NK-92 (cell line): Measurements from ENCODE around the gene KRTAP4-4.
"Not testable (repeated sequence)": the region's sequence is repeated elsewhere in the genome, so short reads cannot be mapped to it uniquely, and the experiment has no call there.

Experiments used
- DNase-seq: peaks from one replicate; lab custom pipeline; 2025; ENCODE audit not compliant: unreplicated experiment; lab: John Stamatoyannopoulos, UW

KRTAP4-4 gene

DNA sequence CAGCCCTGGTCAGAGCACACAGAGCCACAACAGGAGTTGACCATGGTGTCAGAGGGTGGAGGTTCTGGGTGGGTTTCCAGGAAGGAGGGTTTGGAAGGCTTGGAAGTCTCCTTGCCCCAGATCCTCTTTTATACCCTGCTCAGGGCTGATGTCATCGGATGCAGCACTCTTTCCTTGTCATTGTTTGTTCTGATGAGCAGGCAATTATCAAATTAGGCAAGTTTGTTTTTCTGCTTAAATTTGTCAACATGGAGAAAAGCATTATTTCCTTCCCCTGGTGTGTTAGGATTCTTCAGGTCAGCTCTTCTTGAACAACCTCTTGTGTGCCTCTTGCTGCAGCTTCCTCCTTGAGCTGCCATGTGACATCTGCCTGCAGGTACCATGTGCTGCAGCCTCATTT is at the start of gene KRTAP4-4:
Gene KRTAP4-4, minus strand, starts transcription at position 101 of the 400 bp plus-strand sequence. Its CDS starts 57 bp downstream, at position 44.
- no peak for DNase-seq

- DNase-seq, result no peak
Observed at GRCh38 chr17:41199421-41200078, 39.0 kb upstream of the KRTAP4-4 start.

DNA sequence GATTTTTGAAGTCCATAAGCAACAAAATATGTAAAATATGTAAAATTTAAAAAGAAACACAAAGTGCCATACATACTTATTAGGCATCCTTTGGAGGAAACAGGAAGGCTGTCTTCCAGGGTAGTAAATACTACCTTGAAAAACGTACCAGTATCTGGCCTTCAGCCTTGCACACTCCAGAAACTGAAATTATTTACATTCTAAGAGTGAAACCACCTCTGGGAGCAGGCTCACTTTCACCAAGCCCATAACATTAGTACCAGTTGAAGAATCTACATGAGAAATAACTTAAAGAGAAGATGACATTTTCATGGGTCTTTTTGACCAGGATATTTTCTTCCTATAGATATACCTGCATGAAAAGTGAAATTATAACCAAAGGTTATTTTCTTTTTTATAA is 35.5 kb upstream of the KRTAP4-4 start:
- no peak for DNase-seq

GRCh38 chr17:41190328-41190727 is 29.8 kb upstream of the KRTAP4-4 start:
- no peak for DNase-seq

DNA sequence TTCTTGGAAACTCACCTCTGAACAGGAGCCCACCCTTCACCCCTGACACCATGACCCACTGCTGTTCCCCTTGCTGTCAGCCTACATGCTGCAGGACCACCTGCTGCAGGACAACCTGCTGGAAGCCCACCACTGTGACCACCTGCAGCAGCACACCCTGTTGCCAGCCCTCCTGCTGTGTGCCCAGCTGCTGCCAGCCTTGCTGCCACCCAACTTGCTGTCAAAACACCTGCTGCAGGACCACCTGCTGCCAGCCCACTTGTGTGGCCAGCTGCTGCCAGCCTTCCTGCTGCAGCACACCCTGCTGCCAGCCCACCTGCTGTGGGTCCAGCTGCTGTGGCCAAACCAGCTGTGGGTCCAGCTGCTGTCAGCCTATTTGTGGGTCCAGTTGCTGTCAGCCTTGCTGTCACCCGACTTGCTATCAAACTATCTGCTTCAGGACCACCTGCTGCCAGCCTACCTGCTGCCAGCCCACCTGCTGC is 29.3 kb upstream of the KRTAP4-4 start, which contains the start of gene KRTAP9-1:
Gene KRTAP9-1, plus strand, starts transcription at position 51 of the 482 bp plus-strand sequence. Its CDS starts 0 bp downstream, at position 51.
- not testable (repeated sequence) for DNase-seq

DNA sequence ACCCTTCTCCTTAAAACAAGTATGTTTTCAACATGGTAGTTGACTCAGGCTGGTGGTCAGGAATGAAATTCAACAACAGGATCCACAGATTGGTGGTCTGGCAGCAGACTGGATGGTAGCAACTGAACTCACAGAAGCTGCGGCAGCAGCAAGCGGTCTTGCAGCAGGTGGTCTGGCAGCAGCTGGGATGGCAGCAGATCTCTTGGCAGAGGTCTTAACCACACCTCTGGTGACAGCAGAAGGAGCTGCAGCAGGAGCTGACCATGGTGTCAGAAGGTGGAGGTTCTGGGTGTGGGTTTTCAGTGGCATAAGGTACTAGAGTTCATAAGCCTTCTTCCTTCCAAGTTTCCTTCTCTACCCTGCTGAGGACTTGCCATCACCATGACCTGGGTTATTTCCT is 26.3 kb upstream of the KRTAP4-4 start:
- no peak for DNase-seq

GRCh38 chr17:41185001-41185400 is 24.5 kb upstream of the KRTAP4-4 start:
- DNase-seq, result no peak

- no peak for DNase-seq
Observed at GRCh38 chr17:41184480-41184961, 24.0 kb upstream of the KRTAP4-4 start, which contains the start of gene KRTAP4-1. TSS of gene KRTAP4-1 (minus strand) at chr17:41184911. CDS start at chr17:41184854, 57 bp downstream.

DNA sequence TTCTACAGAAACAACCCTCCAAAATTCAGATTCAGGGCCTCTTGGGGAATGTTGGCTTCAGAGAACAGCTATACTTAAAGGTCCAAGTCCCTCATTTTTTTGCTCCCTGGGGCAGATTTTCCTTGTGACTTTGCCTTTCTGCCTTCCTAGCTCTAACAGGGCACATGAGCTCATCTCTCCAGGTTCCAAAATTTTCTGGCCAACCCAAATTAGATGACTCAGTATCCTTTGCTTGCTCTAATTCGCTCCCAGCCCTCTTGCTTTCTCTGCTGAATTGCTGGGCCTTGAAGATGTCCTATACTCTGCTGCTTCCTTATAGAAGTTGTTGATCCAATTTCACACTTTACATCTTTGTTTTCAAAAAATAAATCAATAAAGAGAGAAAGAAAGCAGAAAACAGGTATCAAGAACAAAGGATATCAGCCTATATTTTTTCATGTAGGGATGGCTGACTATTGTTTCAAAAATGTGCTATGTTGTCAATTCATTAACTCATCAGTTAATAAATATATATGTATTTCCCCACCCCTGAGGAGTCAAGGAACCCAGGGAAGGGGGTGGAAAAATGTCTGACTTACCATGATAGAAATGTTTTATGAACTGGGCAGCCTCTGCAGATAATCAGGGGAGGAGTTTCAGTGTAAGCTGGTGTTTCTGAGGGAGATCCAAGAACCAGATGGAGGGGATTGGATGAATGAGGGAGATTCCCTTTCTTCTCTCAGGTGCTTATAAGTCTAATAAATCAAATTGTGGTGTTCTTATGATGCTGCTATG is 18.5 kb upstream of the KRTAP4-4 start:
- no peak for DNase-seq

DNA sequence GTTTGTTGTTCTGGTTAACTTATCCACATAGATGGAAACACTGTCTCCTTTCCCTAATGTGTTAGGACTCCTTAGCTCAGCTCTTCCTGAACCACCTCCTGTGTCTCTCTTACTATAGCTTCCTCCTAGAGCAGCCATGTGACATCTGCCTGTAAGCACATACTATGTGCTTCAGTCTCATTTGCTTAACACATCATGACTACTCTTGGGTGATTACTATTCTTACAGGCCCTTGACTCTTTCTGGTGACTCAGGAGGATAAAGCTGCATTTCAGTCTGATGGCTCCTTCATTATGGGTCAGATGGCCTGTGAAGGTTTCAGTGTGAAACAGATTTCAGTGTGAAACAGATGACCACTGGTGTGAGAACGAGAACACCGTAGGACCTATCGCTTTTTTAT is 17.8 kb upstream of the KRTAP4-4 start:
- no peak for DNase-seq

DNA sequence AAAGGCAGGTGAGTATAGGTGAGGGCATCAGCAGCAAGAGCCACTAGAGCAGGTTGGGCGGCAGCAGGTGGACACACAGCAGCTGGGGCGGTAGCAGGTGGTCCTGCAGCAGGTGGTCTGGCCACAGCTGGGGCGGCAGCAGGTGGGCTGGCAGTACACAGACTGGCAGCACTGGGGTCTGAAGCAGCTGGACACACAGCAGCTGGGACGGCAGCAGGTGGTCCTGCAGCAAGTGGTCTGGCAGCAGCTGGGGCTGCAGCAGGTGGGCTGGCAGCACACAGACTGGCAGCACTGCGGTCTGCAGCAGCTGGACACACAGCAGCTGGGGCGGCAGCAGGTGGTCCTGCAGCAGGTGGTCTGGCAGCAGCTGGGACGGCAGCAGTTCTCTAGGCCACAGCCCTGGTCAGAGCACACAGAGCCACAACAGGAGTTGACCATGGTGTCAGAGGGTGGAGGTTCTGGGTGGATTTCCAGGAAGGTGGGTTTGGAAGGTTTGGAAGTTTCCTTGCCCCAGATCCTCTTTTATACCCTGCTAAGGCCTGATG is 17.3 kb upstream of the KRTAP4-4 start, which contains the start of gene KRTAP4-2:
Gene KRTAP4-2, minus strand, starts transcription at position 495 of the 545 bp plus-strand sequence. Its CDS starts 57 bp downstream, at position 438.
- no peak for DNase-seq

DNA sequence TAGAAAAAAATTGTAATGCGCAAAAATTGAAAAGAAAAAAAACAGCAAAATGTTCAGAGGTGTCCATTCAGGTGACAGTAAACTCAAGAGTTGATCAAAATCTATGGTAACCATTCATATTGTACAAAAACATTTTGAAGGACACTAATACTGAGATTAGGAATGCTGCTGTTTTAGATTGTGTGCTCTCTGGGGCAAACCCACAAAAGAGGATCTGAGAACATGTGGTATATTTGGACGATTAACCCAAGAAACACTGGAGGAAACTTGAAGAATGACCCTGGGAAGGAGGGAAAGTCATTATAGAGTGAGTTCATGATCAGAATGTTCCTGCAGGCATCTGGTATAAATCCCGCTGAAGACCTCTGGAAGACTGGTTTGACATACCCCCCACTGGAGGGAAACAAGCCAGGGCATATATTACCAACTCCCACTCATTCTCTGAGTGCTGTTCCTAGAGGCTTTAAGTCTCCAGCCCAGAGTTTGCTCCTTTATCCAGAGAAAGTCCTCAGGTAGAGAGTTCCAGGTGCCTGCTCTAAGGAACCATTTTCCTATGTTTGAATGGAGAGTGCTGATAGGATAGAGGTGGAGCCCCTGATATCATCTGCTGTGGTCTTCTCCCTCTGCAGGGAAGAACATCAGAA is 16.3 kb upstream of the KRTAP4-4 start:
- no peak for DNase-seq

DNA sequence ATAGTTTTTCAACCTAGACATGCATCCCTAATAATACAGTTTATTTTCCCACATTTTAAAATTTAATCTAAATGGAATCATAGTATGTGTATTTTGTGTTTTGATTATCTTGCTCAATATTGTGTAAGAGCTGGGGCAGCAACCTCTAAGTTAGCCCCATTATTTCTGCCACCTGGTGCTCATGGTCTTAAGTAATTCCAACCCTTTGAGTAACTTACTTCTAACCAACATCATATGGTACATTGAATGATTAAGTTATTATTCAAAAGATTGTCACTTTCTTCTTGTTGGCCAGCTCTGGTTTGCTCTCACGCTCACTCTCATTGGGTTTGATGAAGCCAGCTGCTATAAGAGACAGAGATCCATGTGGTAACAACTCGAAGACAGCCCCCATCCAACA is 11.3 kb upstream of the KRTAP4-4 start:
- no peak for DNase-seq

DNA sequence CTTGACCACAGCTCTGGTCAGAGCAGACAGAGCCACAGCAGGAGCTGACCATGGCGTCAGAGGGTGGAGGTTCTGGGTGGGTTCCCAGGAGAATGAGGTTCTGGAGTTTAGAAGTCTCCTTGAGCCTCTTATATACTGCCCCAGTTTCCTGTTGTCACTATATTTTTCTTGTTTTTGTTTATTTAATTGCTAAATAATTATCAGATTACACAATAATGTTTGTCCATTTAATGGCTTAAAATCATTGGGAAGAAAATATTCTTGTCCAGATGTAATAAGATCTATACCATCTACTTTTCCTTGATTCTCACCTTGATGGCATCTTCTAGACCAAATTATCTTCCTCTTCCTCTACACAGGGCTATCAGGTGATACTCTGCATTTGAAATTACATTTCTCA is 7.6 kb upstream of the KRTAP4-4 start, which contains the start of gene KRTAP4-3:
Gene KRTAP4-3, minus strand, starts transcription at position 101 of the 400 bp plus-strand sequence. Its CDS starts 49 bp downstream, at position 52.
- DNase-seq, result no peak

GRCh38 chr17:41167561-41167960 is 7.0 kb upstream of the KRTAP4-4 start:
- no peak for DNase-seq

- no peak for DNase-seq
Observed at GRCh38 chr17:41163828-41164227, 3.3 kb upstream of the KRTAP4-4 start.

DNA sequence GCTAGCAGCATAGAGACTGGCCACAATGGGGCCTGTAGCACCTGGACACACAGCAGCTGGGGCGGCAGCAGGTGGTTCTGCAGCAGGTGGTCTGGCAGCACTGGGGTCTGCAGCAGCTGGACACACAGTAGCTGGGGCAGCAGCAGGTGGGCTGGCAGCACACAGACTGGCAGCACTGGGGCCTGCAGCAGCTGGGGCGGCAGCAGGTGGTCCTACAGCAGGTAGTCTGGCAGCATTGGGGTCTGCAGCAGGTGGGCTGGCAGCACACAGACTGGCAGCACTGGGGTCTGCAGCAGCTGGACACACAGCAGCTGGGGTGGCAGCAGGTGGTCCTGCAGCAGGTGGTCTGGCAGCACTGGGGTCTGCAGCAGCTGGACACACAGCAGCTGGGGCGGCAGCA is 358 bp downstream of the KRTAP4-4 start:
- DNase-seq, result not testable (repeated sequence)

- no peak for DNase-seq
Observed at GRCh38 chr17:41153856-41154255, 6.7 kb downstream of the KRTAP4-4 start.

- DNase-seq, result no peak
Observed at GRCh38 chr17:41151525-41151924, 9.0 kb downstream of the KRTAP4-4 start.

GRCh38 chr17:41150026-41150425 is 10.5 kb downstream of the KRTAP4-4 start:
- DNase-seq, result no peak

DNA sequence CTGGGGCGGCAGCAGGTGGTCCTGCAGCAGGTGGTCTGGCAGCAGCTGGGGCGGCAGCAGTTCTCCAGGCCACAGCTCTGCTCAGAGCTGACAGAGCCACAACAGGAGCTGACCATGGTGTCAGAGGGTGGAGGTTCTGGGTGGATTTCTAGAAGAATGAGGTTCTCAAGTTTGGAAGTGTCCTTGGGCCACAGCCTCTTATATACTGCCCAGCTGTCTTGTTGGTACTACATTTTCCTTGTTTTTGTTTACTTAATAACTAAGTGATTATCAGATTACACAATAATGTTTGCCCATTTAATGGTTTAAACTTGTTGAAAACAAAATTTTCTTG is 10.9 kb downstream of the KRTAP4-4 start, which contains the start of gene KRTAP4-5:
Gene KRTAP4-5, minus strand, starts transcription at position 174 of the 334 bp plus-strand sequence. Its CDS starts 58 bp downstream, at position 116.
- no peak for DNase-seq
